Heart right ventricle (tissue), 16 donors: Measurements from ENCODE around the gene SPTLC3. TPM values are rescaled to one million over a fixed set of nuclear protein-coding genes. Genes with fewer than 3 reads are reported as not detected.

Source experiments
- ATAC-seq, 8 donors: fragments of 200-7000 bp; cut with Tn5 transposase; one replicate each; pipeline ENCODE4 v1.9.1; 2020; ENCODE audit warnings: mild to moderate bottlenecking in 8 of 8, moderate library complexity in 8 of 8, moderate number of reproducible peaks in 1 of 8
- DNase-seq, 2 donors: peaks; one replicate each; pipeline ENCODE4 v3.0.0-alpha.2; 2020
- H3K27ac ChIP-seq, 10 donors: fragments of 200-600 bp; sonication (generic) in 2 of 10; one replicate each; pipeline versions ENCODE4 v1.5.0 to v1.8.0; 2020 to 2022; ENCODE audit warnings: mild to moderate bottlenecking in 3 of 10
- H3K27me3 ChIP-seq, 7 donors: fragments of 200-600 bp; one replicate each; pipeline ENCODE4 v1.8.0; 2021 to 2022; ENCODE audit warnings: mild to moderate bottlenecking in 2 of 7
- H3K36me3 ChIP-seq, 9 donors: fragments of 200-600 bp; sonication (generic) in 1 of 9; one replicate each; pipeline versions ENCODE4 v1.5.0 to v1.8.0; 2020 to 2022; ENCODE audit warnings: mild to moderate bottlenecking in 2 of 9
- H3K4me1 ChIP-seq, 9 donors: fragments of 200-600 bp; sonication (generic) in 1 of 9; one replicate each; pipeline versions ENCODE4 v1.5.0 to v1.8.0; 2020 to 2022; ENCODE audit warnings: mild to moderate bottlenecking in 4 of 9
- H3K4me3 ChIP-seq, 10 donors: fragments of 200-600 bp; sonication (generic) in 2 of 10; one replicate each; pipeline versions ENCODE4 v1.5.0 to v1.8.0; 2020 to 2022; ENCODE audit warnings: mild to moderate bottlenecking in 7 of 10, moderate library complexity in 2 of 10
- H3K9me3 ChIP-seq, 11 donors: fragments of 200-600 bp in 10 of 11; sonication (generic) in 2 of 11; one replicate each; pipeline versions ENCODE4 v1.5.0 to v1.8.0; 2013 to 2022; ENCODE audit warnings: mild to moderate bottlenecking in 2 of 11, control low read depth in 1 of 11, moderate library complexity in 1 of 11
- WGBS, 2 donors: extraction: QIAGEN DNeasy Blood & Tissue Kit; methylation state at CpG; one replicate each; pipeline ENCODE4 v1.1.7; 2013; ENCODE audit warnings: inconsistent platforms in 1 of 2; 5-methylcytosine and 5-hydroxymethylcytosine counted together
- intact Hi-C, 10 donors: fragments of 100-400 bp; cut with DNase I; formaldehyde crosslinking; loops; one replicate each; pipeline versions ENCODE4 v1.11.1 to v1.14.2; 2022
- polyA plus RNA-seq, 2 donors: library from polyadenylated mRNA; stranded (reverse); fragments of 200-250 nt; gene quantifications; one replicate each; pipeline ENCODE4 v1.2.3, GENCODE V29; 2013
- total RNA-seq, 10 donors: library from RNA; stranded (reverse); fragmentation: NEBNext Ultra II Directional in 3 of 10; extraction: Animal tissue kit (Norgen Biotek cat#: 25700) in 3 of 10; gene quantifications; one replicate each; pipeline versions ENCODE4 v1.2.1 to v1.2.4, GENCODE V29; 2021 to 2023
- TF ChIP-seq, protein P1 (sequence below), 9 donors: fragments of 200-600 bp; sonication (generic) in 2 of 9; IDR thresholded peaks; one replicate each; pipeline versions ENCODE4 v1.5.0 to v1.8.0; 2021 to 2022; ENCODE audit warnings: antibody characterized with exemption in 9 of 9, mild to moderate bottlenecking in 5 of 9, moderate library complexity in 1 of 9
- donor health status: Arrhythmogenic right ventricular cardiomyopathy.
- donor health status: ischemic (EF 13 %, LVEDD 7.1; RV severe dilation, severe dysfunction).
- donor health status: healthy with polysubstance abuse.
- donor health status: DM: no; HTN: yes; CAD: no.
- donor health status: DM: no; HTN: no; CAD: no.
- donor health status: ischemic (EF 25% LVEDD 6.9; RV normal size, moderate dysfunction).
- donor health status: ischemic (EF 25% LVEDD 5.7; RV mildly dilated, moderate dysfunction).
- donor health status: healthy.
- donor health status: DM: yes; HTN: yes; CAD: no.
- donor health status: Ischemic cardiomyopathy.
- donor health status: ischemic (EF 35%, LVEDD 5.7; RV mildly dilated, moderate dysfunction).
- donor health status: nonischemic (EF 11% LVEDD 7.7; RV severe dilation, severe dysfunction).
- donor health status: DM: yes; HTN: yes; CAD: no.
- donor health status: PGD.
- donor health status: ischemic (EF 29% LVEDD 5.4; RV normal size, mild dysfunction).
- donor health status: nonischemic (EF 23%, LVEDD 6.1; RV moderate dilation, normal function).

Gene SPTLC3
- total and polyA plus RNA-seq, 12 donors: 0.45 to 8.4 (median 3.5) TPM

DNA sequence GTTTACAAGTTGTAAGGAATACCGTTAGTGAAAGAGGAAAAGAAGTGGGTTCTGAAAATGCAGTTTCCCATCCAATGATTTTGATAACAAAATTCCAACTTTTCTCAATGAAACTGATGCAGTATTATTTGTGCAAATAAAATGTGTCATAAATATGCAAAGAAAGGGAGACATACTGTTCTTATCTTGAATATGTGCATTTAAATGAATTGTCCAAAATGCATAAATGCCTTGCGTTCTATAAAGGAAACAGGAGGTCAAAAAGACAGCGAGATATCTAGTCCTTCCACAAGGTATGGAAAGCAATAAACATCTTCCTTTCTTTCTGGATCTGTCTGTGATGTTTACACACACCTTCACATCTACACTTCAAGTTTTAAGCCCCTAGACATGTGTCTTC, 157.7 kb downstream of the SPTLC3 start:
- Histone ChIP-seq H3K27me3 (no peaks in the 10 kb centered on the region), H3K36me3 (peaks cover 0 to 18% (median 0%) of the 10 kb centered on the region in 9 donors), H3K4me1 (no peaks in the 10 kb centered on the region), H3K27ac (no peak overlapping the region), H3K9me3 (peaks cover 0 to 4% (median 0%) of the 10 kb centered on the region in 11 donors), H3K4me3 (no peak overlapping the region)
- DNase-seq (no peak), ATAC-seq (no peak)
- WGBS, 2 donors: 87 to 89% methylated on average over 3 of the region's 3 CpGs
- intact Hi-C loops: no loop called here
- TF ChIP-seq, protein P1, sequence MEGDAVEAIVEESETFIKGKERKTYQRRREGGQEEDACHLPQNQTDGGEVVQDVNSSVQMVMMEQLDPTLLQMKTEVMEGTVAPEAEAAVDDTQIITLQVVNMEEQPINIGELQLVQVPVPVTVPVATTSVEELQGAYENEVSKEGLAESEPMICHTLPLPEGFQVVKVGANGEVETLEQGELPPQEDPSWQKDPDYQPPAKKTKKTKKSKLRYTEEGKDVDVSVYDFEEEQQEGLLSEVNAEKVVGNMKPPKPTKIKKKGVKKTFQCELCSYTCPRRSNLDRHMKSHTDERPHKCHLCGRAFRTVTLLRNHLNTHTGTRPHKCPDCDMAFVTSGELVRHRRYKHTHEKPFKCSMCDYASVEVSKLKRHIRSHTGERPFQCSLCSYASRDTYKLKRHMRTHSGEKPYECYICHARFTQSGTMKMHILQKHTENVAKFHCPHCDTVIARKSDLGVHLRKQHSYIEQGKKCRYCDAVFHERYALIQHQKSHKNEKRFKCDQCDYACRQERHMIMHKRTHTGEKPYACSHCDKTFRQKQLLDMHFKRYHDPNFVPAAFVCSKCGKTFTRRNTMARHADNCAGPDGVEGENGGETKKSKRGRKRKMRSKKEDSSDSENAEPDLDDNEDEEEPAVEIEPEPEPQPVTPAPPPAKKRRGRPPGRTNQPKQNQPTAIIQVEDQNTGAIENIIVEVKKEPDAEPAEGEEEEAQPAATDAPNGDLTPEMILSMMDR (IDR thresholded peaks at IDR 0.05): no peak

DNA sequence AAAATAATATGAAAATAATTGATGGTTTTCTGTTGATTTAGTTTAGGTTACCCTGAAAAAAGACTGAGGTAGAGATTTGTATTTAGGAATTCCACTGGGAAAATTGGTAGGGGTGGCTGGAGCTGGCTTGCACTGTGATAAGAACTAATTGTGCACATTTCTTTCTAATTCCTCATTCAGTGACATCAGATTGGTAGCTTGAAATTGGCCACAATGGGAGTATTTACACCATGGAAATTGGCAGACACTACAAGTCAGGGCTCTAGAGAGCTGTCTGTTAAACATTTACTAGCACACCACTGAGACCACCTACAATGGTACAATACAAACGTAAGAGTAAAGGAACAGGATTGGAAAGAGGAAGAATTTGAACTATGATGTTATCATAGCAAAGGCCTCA, 160.3 kb downstream of the SPTLC3 start:
- Histone ChIP-seq H3K27me3 (no peaks in the 10 kb centered on the region), H3K36me3 (peaks cover 0 to 11% (median 0%) of the 10 kb centered on the region in 9 donors), H3K4me1 (no peaks in the 10 kb centered on the region), H3K9me3 (peaks cover 0 to 4% (median 0%) of the 10 kb centered on the region in 11 donors), H3K27ac (no peak overlapping the region), H3K4me3 (no peak overlapping the region)
- ATAC-seq (no peak), DNase-seq (no peak)
- TF ChIP-seq, protein P1 (IDR thresholded peaks at IDR 0.05): no peak
- intact Hi-C loops: no loop called here
- 64 to 83% methylated on average over 1 of the region's 1 CpG for WGBS, 2 donors

DNA sequence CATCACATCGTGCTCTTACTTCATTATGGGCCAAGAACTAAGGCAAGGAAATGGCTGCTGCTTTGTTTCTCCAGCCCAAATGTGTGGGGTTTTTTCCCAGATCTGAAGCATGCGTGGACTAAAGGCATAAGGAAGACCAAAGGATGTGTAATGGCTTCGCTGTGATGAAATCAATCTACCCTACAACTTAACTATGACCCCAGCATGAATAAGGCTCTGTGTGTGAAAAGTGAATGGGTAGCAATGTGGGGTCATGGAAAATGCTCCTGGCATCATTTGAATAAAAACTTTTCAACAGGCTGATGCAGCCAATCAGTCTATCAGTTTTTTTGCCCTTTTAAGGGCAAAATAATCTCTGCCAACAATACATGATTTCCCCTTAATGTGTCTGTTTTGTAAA, 162.0 kb downstream of the SPTLC3 start:
- DNase-seq (no peak), ATAC-seq (no peak)
- WGBS, 2 donors: 82 to 86% methylated on average over 3 of the region's 3 CpGs
- no peaks in the 10 kb centered on the region for H3K4me1 ChIP-seq
- H3K27ac ChIP-seq: no peak overlapping the region
- H3K36me3 ChIP-seq: no peaks in the 10 kb centered on the region
- H3K4me3 ChIP-seq: no peak overlapping the region
- TF ChIP-seq, protein P1 (IDR thresholded peaks at IDR 0.05): no peak
- H3K27me3 ChIP-seq: no peaks in the 10 kb centered on the region
- H3K9me3 ChIP-seq: peaks cover 0 to 4% (median 0%) of the 10 kb centered on the region in 11 donors
- intact Hi-C loops: no loop called here

DNA sequence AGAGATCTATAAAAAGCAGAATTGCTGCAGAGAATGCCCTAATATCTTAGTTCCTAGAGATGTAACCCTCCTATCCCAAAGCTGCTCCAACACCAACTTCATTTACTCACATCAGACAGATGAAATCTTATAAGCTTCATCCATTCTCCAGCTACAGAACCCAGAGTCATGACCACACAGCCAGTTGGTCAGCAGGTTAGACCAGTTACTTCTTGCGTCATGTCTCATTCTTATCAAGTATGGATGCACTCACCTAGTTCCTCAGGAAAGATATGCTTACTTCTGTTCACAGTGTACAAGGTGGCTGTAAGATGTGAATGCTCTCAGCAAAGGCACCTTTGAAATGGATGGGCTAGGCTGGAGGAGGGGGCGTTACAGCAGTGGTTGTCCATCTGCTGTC, 164.4 kb downstream of the SPTLC3 start:
- H3K27ac ChIP-seq: no peak overlapping the region
- DNase-seq (no peak), ATAC-seq (no peak)
- no peak overlapping the region for H3K4me3 ChIP-seq
- peaks cover 0 to 19% (median 0%) of the 10 kb centered on the region in 11 donors for H3K9me3 ChIP-seq
- TF ChIP-seq, protein P1 (IDR thresholded peaks at IDR 0.05): no peak
- no peaks in the 10 kb centered on the region for H3K36me3 ChIP-seq
- no peaks in the 10 kb centered on the region for H3K27me3 ChIP-seq
- H3K4me1 ChIP-seq: no peaks in the 10 kb centered on the region
- 86 to 90% methylated on average over 2 of the region's 2 CpGs for WGBS, 2 donors
- intact Hi-C loops: no loop called here
